ENCODE measurements around the gene ITGA11. TPM values are rescaled to one million over a fixed set of nuclear protein-coding genes. Genes with fewer than 3 reads are reported as not detected.

ITGA11 gene
- total RNA-seq, 2 experiments from 2014 or later, result 1.7 to 3.6 TPM

DNA sequence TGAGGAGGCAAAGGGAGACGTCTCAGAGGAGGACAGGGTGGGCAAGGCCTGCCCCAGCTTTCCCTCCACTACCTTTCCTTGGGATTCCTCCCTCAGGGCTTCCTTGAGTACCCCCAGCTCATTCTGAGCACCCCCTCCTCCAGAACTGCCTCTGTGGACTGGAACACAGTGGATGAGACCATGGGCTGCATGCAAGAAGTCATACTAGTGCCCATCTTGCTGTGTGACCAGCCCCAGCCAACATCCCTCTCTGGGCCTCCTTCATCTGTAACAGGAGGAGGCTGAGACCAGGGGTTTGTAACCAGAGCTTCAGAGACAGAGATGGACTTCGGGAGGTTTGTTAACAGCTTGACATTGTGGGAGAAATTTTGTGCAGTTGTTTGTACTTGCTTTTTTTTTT is 128.8 kb downstream of the ITGA11 start:
- ATAC-seq, result no peak
- no peaks in the 10 kb centered on the region for H3K9me3 Mint-ChIP-seq
- no peak for DNase-seq
- no peak overlapping the region for H3K27ac Mint-ChIP-seq
- TF ChIP-seq, protein P1, sequence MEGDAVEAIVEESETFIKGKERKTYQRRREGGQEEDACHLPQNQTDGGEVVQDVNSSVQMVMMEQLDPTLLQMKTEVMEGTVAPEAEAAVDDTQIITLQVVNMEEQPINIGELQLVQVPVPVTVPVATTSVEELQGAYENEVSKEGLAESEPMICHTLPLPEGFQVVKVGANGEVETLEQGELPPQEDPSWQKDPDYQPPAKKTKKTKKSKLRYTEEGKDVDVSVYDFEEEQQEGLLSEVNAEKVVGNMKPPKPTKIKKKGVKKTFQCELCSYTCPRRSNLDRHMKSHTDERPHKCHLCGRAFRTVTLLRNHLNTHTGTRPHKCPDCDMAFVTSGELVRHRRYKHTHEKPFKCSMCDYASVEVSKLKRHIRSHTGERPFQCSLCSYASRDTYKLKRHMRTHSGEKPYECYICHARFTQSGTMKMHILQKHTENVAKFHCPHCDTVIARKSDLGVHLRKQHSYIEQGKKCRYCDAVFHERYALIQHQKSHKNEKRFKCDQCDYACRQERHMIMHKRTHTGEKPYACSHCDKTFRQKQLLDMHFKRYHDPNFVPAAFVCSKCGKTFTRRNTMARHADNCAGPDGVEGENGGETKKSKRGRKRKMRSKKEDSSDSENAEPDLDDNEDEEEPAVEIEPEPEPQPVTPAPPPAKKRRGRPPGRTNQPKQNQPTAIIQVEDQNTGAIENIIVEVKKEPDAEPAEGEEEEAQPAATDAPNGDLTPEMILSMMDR (IDR thresholded peaks at IDR 0.05), result no peak
- no peak overlapping the region for H3K4me3 Mint-ChIP-seq
- intact Hi-C loops (cut with micrococcal nuclease), result no loop called here
- POLR2A ChIA-PET, result interaction anchor here (1.8 kb wide), 1 partner anchor 26 kb away, joined by 4 read pairs; the partner anchor contains the start of gene FEM1B
- H3K36me3 Mint-ChIP-seq (ENCODE audit: low read depth), result no peaks in the 10 kb centered on the region
- CTCF ChIA-PET, result interaction anchor here (1.1 to 1.3 kb wide), 4 partner anchors 22 to 93 kb away, joined by 3 to 4 read pairs (median 3); no protein-coding TSS in a partner anchor
- peaks cover 32% of the 10 kb centered on the region for H3K4me1 Mint-ChIP-seq (ENCODE audit: low read depth)
- H3K27me3 Mint-ChIP-seq, result peaks cover 1% of the 10 kb centered on the region

GRCh38 chr15:68302729-68303128 is 129.2 kb downstream of the ITGA11 start:
- intact Hi-C loops (cut with micrococcal nuclease), result no loop called here
- CTCF ChIA-PET, result interaction anchor here (1.1 to 1.5 kb wide), 5 partner anchors 22 to 94 kb away, joined by 3 to 4 read pairs (median 3); no protein-coding TSS in a partner anchor
- Mint-ChIP-seq H3K4me1 (ENCODE audit: low read depth) (peaks cover 36% of the 10 kb centered on the region), H3K4me3 (no peak overlapping the region), H3K9me3 (no peaks in the 10 kb centered on the region), H3K36me3 (ENCODE audit: low read depth) (peaks cover 2% of the 10 kb centered on the region), H3K27ac (no peak overlapping the region), H3K27me3 (peaks cover 1% of the 10 kb centered on the region)
- DNase-seq (no peak), ATAC-seq (no peak)
- POLR2A ChIA-PET, result interaction anchor here (1.8 kb wide), 1 partner anchor 25 kb away, joined by 4 read pairs; the partner anchor contains the start of gene FEM1B
- TF ChIP-seq, protein P1 (IDR thresholded peaks at IDR 0.05), result no peak

- ATAC-seq (no peak), DNase-seq (no peak)
- Mint-ChIP-seq H3K4me1 (ENCODE audit: low read depth) (peaks cover 35% of the 10 kb centered on the region), H3K36me3 (ENCODE audit: low read depth) (peaks cover 3% of the 10 kb centered on the region), H3K9me3 (no peaks in the 10 kb centered on the region), H3K4me3 (no peak overlapping the region), H3K27ac (no peak overlapping the region), H3K27me3 (peaks cover 1% of the 10 kb centered on the region)
- ChIA-PET POLR2A (no interaction called here), CTCF (interaction anchor here (1.5 kb wide), 1 partner anchor 48 kb away, joined by 3 read pairs; no protein-coding TSS in a partner anchor)
- intact Hi-C loops (cut with micrococcal nuclease), result no loop called here
- TF ChIP-seq, protein P1 (IDR thresholded peaks at IDR 0.05), result no peak
These were observed 130.7 kb downstream of the ITGA11 start for GRCh38 chr15:68301301-68301700.

GRCh38 chr15:68300115-68300940 is 131.6 kb downstream of the ITGA11 start:
- Mint-ChIP-seq H3K27me3 (no peaks in the 10 kb centered on the region), H3K36me3 (ENCODE audit: low read depth) (peaks cover 3% of the 10 kb centered on the region), H3K9me3 (no peaks in the 10 kb centered on the region), H3K4me1 (ENCODE audit: low read depth) (peaks cover 32% of the 10 kb centered on the region), H3K27ac (no peak overlapping the region), H3K4me3 (no peak overlapping the region)
- TF ChIP-seq, protein P1 (IDR thresholded peaks at IDR 0.05), result no peak
- intact Hi-C loops (cut with micrococcal nuclease), result no loop called here
- ChIA-PET POLR2A (no interaction called here), CTCF (interaction anchor here (1.5 to 2.4 kb wide), 2 partner anchors 23 to 47 kb away, joined by 3 to 6 read pairs; partner anchors contain the start of gene FEM1B)
- no peak for ATAC-seq
- no peak for DNase-seq

DNA sequence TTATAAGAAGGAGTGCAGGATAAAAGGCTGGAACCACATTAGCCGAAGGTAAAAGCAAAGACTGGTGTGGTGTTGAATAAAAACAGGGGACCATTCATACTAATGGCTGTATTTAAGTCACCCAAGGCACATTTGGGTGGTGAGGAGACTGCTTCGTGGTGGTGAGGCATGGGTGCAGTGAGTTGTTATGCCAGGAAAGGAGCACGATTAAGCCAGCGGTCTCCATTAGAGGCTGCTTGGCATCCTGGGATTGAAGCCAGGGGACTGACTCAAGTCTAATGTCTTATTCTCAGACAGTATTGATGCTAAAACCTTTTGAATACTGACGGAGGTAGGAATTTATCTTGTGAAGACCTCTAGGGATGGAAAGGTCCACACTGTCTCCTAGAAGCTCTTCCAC is 132.5 kb downstream of the ITGA11 start:
- intact Hi-C loops (cut with micrococcal nuclease), result no loop called here
- H3K36me3 Mint-ChIP-seq (ENCODE audit: low read depth), result peaks cover 3% of the 10 kb centered on the region
- H3K4me3 Mint-ChIP-seq, result peak overlapping the region; percentile 71
- TF ChIP-seq, protein P1 (IDR thresholded peaks at IDR 0.05), result no peak
- ATAC-seq (peak; percentile 24), DNase-seq (no peak)
- POLR2A ChIA-PET, result interaction anchor here (0.6 to 1.0 kb wide), 2 partner anchors 15 to 44 kb away, joined by 3 read pairs; no protein-coding TSS in a partner anchor
- H3K27me3 Mint-ChIP-seq, result no peaks in the 10 kb centered on the region
- CTCF ChIA-PET, result interaction anchor here (0.9 to 2.4 kb wide), 4 partner anchors 22 to 85 kb away, joined by 3 to 11 read pairs (median 4); partner anchors contain the start of gene FEM1B
- H3K9me3 Mint-ChIP-seq, result no peaks in the 10 kb centered on the region
- H3K4me1 Mint-ChIP-seq (ENCODE audit: low read depth), result peaks cover 31% of the 10 kb centered on the region
- H3K27ac Mint-ChIP-seq, result peak overlapping the region; percentile 91

All from activated CD8-positive, alpha-beta T cell treated with anti-CD3 and anti-CD28 coated beads for 36 hours (primary cell).